GM12872 (cell line): ENCODE measurements around the gene PGGHG.

Experiments used
- CTCF ChIP-seq: IDR thresholded peaks from 3 replicates; pipeline ENCODE4 v1.5.1; 2011; ENCODE audit warnings: low read depth, mild to moderate bottlenecking, low read length, moderate library complexity; ENCODE audit not compliant: insufficient read depth

The PGGHG gene

DNA sequence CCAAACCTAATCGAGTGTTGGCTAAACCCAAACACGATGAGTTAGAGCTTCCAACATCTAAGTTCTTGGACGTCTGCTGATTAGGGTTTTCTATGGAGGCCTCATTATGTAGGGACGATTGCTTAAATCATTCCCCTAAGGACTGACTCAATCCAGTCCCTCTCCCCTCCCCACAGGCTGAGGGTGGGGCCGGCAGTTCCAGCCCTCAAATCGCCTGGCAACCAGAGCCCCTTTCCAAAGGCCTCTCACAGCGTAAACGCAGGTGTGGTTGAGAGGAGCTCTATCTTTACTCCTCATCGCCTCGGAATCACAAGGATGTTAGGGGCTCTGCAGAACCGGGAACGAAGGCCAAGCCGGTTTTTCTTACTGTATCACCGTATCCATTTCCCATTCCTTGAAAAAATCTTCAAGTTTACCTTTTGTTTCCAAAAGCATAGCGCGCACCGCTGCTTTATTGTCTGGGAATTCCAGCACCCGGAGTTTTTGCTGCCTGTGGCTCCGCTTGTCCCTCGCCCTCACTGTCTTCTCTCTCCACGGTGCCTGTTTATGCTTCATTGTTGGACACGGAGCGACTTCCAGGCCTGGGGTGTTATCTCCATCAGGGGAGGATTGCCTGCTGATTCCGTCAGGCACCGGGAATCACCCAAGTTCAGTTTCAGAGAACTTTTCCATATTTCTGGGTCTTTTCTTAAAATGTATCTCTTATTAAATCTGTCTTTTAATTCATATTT is 45.5 kb downstream of the PGGHG start:
- no peak for TF ChIP-seq CTCF

DNA sequence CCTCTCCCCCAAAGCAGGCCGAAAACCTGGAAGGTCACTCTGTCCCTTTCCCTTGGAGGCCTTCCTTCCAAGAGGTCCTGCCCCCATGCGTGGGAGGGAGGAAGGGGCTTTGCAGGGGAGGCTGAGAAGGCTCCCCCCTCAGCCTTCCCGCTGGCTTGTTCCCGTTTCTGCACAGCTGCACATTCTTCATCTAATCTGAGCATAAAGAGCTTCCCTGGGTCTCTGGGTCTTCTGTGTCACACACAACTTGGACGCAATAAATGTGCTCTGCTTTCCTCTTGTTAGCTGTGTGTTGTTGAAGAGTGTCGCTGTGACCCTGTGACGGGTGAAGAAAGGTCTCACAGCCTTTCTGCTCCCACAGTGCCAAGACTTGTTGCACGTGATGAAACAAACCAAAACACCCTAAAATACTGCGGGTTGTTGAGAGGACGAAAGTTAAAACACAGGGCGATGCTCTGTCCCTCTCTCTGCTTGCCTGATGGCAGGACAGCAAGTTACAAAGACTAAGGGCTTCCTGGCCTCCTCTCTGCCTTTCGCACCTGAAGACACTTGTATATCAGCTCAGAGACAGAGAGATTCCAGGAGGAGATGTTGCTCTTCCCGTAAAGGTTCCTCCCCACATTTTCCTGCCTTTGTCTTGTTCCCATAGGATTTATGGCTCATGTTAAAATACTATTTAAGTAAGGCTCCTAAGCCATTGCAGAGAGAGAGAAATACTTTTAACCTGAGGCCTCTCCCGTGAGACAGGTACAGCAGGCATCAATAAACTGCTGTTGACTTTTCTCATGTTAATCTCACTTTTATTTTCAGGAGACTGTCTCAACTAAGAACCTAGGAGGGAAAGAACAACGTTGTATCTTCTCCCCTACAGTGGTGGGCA is 47.1 kb downstream of the PGGHG start:
- TF ChIP-seq CTCF, result no peak

- TF ChIP-seq CTCF, result no peak
Measured at GRCh38 chr11:336659-337198, 47.8 kb downstream of the PGGHG start.

GRCh38 chr11:337711-338110 is 48.8 kb downstream of the PGGHG start:
- no peak for TF ChIP-seq CTCF

DNA sequence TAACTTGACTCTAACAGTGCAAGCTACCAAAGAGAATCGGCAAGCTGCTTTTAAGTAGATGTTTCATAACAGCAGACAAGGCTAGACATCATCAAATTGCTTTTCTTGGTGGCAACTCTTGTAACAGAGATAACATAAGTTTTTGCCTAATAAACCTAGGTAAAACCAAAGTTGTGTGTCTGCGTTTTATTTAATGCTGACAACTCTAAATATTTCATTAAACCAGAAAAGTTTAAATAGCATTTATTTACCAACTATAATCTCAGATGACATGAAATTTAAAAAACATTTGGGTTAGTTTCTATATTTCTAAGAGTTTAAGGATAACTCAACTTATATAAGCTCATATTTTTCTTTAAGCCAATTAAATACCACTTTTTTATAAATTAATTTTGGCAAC is 51.0 kb downstream of the PGGHG start:
- TF ChIP-seq CTCF, result no peak

GRCh38 chr11:340539-341512 is 51.9 kb downstream of the PGGHG start:
- no peak for TF ChIP-seq CTCF
